NB4 (cell line): ENCODE measurements around the gene TM4SF4.

ENCODE experiments used
- CTCF ChIP-seq: IDR thresholded peaks from one replicate; pipeline ENCODE4 v1.5.1; 2012; ENCODE audit warnings: low read depth, low read length
- POLR2A ChIP-seq: IDR thresholded peaks from 2 replicates; pipeline ENCODE4 v1.6.1; 2011; ENCODE audit warnings: mild to moderate bottlenecking; ENCODE audit not compliant: insufficient read length; ENCODE audit errors: extremely low read depth
- TF ChIP-seq, protein P1 (sequence below): IDR thresholded peaks from 2 replicates; pipeline ENCODE4 v1.6.1; 2011; ENCODE audit warnings: low read depth, low read length

- TF ChIP-seq CTCF: peak; percentile 63
- TF ChIP-seq, protein P1, sequence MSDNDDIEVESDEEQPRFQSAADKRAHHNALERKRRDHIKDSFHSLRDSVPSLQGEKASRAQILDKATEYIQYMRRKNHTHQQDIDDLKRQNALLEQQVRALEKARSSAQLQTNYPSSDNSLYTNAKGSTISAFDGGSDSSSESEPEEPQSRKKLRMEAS: no peak
- TF ChIP-seq POLR2A: no peak
Observed at GRCh38 chr3:149487598-149488197, 13.2 kb downstream of the TM4SF4 start.
